ENCODE measurements around the gene STPG2. TPM values are rescaled to one million over a fixed set of nuclear protein-coding genes. Genes with fewer than 3 reads are reported as not detected.

The STPG2 gene
- total RNA-seq, result 2.2 TPM

DNA sequence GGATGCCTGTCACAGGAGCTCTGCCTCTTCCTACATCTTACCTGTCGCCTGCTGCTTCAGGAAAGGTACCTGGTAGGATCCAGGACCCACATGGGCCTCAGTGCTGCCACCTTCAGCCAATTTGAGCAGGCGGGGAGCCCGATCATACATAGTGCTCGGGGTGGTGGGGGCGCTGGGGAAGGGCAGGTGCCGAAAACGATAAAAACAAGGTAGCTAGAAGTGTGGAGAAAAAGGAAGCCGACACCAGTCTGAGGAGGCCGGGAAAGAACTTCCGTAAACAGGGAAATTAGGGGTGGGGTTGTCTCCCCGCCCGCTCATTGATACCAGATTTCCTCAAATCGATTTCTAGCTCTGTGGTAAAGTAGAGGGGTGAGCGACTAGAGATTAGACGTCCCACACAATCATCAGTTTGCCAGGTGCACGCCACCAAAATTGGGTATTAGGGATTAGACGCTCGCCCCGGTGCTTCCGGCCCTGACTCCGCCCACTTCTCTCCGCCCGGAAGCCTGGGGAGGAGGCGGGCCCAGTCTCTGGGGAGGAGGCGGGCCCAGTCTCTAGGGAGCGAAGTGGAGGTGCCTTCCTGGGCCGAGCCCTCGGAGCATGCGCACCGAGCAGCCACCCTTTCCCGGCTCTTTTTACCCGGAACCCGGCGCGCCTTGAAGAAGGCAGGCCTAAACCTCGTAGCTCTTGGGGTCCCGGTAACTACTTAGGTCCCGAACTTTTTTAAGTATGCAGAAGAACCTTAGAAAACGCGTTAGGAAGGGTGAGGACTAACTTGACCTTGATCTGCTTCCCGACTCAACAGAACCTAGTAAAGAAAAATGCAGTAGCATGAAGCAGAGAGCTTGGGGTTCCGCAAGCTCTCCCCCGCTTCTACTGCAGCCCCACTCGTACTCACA lies at the start of gene STPG2:
Gene STPG2, minus strand, starts transcription at position 476 of the 899 bp plus-strand sequence.
- peak; percentile 94 for DNase-seq (ENCODE audit: low spot score)

DNA sequence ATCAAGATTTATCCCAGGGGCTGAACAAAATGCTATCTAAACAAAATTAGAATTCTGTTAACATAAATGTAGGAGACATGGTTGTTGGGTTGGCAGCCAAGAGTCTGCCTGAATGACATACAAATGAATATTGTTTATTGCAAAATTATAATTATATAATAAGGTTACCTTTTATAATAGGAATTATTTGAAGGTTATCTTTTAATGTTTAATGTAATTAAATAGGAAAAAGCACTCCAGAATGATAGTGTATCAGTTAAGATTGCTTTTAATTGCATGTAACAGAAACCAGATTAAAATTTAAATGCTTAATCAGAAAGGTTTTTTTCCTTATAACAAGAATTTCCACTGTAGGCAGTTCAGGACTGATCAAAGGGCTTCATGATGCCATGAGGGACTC lies 42.0 kb upstream of the STPG2 start:
- DNase-seq (ENCODE audit: low spot score), result no peak

DNA sequence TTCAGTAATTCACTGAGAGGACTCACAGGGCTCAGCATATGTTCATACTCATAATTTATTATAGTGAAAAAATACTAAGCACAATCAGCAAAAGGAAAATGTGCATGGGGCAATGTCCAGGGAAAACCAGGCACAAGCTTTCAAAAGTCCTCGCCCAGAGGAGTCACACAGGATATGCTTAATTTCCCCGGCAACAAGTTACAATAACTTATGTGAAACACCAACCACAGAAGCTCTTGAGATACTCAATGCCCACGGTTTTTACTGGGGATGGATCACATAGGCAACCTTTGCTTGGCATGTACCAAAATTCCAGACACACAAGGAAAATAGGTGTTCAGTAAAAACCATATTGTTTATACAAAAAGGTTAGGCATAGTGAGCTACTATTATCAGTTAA lies 38.5 kb upstream of the STPG2 start:
- DNase-seq (ENCODE audit: low spot score), result no peak

DNA sequence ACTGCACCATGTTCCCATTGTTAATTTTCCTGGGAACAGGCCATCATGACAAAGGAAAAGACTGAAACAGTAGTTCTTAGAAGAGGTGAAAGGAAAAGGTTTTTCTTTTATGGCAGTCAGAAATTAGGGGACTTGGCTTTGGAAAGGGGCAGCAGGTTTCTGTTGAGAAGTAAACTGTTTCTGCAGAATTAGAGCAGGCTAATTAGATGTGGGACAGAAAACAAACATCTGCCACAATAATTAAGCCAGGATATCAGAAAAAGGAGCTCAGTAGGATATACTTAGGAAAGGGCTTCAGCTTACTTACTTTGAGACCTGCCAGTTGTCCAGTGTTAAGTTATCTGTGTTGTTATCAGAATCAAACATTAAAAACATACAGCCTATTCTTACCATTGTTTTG lies 36.7 kb upstream of the STPG2 start:
- DNase-seq (ENCODE audit: low spot score), result no peak

DNA sequence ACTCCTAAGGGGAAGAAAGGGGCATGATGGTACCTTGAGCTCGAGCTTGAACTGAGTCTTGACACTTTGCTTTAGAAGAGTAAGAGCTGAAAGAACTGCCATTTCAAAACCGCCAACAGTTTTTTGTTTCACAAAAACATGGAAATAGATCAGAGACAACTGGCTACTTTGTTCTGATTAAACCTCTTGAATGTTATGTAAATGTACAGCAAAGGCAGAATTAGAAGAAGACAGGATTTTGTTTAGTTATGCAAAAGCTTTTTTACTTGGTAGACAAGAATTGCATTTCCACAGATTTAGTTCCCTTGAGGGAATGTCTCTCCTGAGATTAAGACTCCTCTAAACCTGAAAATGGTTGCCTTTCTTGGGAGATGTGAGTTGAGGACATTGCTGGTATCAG lies 33.3 kb upstream of the STPG2 start:
- DNase-seq (ENCODE audit: low spot score), result no peak

DNA sequence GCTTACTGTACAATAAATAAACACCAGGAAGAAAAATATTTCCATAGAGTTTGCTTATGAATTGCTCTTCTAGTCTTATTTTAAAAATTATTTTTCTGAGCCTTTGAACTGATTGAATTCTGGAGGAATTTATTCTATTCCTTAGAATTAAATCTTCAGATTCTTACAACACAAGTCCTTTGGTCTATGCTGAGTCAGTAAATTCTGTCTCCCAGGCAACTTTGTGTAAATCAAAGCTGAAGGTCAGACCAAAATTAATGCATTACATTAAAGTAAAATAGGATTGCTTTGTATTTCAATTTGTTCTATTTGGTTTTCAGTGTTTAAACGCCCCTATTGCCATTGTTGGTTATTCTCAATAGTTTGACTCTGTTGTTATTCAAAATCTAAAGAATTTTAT lies 26.8 kb upstream of the STPG2 start:
- no peak for DNase-seq (ENCODE audit: low spot score)

DNA sequence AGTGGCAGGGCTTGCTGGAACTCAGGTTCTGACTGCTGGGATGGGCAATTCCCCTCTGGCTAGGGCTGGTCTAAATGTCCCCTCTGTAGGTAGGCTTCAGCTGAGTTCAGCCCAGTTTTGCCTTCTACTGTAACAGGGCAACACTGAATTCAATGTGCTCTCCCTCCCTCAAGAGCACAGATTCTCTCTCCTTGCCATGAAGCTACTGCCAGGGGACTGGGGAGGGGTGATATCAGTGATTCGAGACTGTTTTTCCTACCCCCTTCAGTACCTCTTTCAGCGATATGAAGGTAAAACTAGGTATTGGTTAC lies 23.4 kb upstream of the STPG2 start:
- DNase-seq (ENCODE audit: low spot score), result no peak

DNA sequence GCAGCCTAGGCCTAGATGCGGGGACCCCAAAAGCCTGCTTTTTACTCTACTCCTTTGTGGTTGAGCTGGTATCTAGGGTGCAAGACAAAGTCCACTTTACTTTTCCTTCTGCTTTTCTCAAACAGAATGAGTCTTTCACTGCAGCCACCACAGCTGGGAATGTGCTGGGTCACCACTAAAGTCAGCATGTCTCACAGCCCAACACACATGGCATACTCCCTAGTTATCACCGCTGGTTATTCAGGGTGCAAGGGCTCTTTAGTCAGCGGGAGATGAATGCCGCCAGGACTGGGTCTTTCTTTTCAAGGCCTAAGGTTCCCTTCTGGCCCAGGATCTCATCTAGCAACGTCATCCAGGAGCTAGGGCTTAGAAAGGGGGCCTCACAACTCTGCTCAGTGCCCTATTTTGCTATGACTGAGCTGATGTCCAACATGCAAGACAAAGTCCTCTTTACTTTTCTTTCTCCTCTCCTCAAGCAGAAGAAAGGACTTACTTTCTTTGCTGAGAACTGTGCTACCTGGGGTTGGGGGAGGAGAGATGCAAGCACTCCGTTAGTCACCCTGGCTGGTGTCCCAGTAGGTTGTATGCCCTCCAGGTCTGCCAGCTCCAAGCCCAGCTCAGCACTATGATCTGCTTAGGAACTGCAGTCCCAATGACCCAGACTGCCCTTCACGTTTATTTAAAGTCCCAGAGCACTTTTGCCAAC lies 22.9 kb upstream of the STPG2 start:
- DNase-seq (ENCODE audit: low spot score), result peak; percentile 83

DNA sequence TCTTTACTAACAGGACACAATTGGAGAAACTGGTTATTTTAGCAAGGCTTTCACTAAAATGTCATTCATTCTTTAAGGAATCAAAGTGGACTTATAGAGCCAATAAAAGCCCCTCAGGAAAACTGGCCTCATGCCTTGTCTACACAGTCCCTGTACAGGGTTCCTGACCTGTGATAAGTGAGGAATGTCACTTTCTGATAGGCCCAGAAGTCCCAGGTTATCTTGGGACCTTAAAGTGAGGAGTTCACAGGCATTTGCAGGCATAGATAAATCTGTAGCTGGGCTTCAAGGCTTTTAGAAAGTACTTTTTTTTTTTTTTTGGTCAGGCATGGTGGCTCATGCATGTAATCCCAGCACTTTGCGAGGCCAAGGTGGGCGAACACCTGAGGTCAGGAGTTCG lies 19.4 kb upstream of the STPG2 start:
- DNase-seq (ENCODE audit: low spot score), result no peak

DNA sequence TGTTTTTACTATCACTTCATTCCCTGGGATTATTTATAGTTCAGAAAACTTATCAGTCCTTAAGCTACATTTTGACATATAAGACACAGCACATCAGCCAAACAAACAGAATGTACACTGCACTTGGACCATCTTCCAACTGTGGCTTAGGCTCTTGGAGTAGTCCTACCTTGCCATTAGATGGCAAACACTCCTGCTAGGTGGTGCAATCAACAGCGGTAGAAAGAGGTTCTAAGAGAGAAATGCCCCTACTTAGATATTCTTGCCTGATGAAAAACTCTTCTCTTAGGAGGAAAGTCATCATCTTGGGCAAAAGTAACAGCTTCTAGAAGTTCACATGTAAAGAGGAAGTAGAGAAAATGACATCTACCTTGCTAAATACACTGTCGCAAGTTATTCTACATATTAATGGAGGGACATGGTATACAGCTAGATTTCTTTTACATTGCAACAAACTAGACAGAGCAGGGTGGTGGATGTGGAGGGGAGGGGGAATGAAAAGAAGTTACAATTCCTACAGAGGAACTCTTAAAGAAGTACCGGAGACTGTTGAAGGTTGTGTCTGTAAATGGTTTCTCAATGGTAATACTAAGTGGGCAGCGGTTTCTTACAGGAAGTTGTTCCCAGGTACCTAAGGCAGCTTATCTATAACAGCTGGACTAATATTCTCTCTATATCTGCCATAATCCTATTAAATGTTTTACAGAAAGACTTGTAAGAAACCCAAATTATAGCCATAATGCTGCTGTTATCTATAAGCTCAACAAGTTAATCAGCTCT lies 8.1 kb upstream of the STPG2 start:
- no peak for DNase-seq (ENCODE audit: low spot score)

DNA sequence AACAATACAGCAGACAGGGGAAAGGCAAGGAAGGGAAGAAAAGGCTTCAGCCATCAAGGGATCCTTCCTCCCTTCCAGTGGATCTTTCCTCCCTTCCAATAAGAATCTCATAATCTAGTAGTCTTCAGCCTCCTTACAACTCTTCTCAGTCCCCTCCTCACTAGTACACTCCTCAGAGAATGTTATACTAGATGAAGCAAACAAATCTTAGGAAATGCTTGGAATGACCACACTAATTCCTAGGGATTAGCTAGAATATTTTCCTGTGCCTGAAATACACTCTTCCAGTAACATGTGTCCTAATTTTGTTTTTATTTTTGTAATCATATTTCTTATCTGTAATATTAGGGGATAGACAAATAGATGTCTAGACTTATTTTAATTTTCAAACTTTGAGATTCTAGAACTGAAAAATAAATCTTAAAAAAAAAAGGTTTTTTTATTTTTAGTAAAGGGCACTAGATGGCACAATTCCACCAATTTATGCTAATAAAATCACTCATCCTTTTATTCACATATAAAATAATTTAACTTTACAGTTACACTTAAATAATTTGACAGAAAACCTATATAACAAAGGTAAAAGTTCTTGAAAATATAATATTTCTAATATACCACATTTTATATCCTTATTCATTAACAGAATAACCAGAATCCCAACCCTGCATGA lies 7.0 kb upstream of the STPG2 start:
- no peak for DNase-seq (ENCODE audit: low spot score)

DNA sequence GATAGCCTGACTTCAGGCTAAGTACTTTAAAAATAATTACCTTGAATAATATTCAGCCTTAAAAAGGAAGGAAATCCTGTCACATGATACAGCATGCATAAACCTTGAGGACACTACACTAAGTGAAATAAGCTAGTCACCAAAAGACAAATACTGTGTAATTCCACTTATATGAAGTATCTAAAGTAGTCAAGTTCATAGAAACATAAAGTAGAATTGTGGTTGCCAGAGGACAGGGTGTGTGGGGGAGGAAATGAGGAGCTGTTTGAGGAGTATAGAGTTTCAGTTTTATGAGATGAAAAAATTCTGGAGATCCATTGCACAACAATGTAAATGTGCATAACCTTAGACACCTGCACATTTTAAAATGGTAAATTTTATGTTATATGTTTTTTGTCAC lies 5.6 kb upstream of the STPG2 start:
- DNase-seq (ENCODE audit: low spot score), result no peak

DNA sequence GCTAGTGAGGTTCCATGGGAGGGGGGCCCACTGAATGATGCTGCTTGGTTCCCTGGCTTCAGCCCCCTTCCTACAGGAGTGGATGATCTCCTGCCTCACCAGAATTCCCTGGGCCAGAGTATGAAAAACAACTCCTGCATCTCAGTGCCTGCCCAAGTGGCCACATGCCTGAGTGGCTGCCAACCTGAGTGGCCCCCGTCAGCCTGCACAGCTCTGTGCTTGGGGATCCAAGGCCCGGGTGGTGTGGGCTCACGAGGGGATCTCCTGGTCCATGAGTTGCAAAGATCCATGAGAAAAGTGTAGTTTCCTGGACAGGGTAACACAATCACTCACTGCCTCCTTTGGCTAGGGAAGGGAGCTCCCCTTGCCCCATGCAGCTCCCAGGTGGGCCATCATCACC lies 17.1 kb downstream of the STPG2 start:
- no peak for DNase-seq (ENCODE audit: low spot score)

DNA sequence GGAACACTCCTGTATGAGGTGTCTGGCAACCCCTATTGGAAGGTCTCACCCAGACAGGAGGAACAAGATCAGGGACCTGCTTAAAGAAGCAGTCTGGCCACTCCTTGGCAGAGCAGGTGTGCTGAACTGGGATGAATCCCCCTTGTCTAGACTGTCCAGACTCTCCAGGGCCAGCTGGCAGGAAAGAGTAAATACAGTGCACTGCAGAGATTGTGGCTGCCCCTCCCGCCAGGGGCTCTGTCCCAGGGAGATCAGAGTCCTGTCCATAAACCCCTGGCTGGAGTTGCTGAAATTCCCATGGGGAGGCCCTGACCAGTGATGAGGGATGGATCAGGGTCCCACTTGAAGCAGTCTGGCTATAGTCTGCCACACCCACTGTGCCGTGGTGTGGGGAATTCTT lies 17.7 kb downstream of the STPG2 start:
- DNase-seq (ENCODE audit: low spot score), result no peak

DNA sequence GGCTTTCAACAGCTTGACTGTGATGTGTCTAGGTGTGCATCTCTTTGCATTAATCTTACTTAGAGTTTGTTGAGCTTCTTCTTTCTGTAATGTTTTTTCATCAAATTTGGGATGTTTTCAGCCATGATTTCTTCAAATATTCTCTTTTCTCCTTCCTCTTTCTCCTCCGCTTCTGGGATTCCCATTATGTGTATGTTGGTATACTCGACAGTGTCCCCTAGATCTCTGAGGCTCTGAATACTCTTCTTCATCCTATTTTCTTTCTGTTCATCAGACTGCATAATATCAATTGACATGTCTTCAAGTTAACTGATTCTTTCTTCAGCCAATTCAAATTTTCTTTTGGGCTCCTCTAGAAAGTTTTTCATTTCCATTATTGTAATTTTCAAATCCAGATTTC lies 25.9 kb downstream of the STPG2 start:
- DNase-seq (ENCODE audit: low spot score), result no peak

DNA sequence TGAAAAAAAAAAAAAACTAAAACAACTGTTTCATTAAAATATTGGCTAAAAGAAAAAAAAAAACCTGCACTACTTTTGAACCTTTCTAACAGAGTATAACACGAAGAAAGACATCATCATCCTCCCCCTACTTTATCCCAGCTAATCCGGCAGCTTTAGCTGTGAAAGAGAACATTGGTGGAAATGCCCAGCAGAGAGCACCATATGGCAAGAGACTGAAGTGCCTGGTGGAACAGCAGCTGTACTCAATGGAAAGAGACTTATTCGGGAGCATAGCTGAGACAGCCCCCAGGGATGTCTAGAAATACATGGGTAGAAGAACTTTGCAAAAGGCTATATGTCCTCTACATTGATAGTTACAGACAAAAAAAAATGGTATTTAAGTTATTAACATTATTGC lies 30.3 kb downstream of the STPG2 start:
- no peak for DNase-seq (ENCODE audit: low spot score)

DNA sequence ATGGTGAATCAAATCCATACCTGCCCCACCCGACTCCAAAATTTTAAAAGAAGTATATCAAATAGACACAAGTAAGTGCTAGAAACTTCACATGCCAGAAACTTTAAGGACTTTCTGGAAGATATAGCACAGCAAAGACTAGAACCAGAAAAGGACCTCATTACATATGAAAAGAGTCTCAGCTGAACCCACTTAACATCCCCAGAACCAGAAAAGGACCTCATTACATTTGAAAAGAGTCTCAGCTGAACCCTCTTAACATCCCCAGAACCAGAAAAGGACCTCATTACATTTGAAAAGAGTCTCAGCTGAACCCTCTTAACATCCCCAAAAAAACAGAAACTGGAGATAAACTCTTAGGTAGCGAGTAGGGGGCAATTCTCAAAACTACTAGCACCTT lies 32.3 kb downstream of the STPG2 start:
- DNase-seq (ENCODE audit: low spot score), result no peak

DNA sequence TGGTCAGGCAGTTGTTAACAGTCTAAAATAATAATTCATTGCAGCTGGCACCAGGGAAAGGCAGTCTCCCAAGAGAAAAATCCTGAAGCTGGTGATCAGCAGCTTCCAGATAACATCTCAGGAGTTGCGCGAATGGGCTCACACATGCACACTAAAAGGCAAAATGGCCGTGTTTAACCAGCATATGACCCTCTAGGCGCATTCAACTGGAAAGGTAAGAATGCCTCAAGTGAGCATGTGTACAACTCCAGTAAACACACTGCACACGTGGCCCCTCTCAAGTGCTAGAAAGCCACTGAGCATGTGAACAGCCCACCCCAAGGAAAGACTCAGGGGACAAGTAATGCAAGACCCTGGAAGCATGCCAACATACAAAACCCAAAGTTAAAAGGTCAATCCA lies 33.1 kb downstream of the STPG2 start:
- no peak for DNase-seq (ENCODE audit: low spot score)

DNA sequence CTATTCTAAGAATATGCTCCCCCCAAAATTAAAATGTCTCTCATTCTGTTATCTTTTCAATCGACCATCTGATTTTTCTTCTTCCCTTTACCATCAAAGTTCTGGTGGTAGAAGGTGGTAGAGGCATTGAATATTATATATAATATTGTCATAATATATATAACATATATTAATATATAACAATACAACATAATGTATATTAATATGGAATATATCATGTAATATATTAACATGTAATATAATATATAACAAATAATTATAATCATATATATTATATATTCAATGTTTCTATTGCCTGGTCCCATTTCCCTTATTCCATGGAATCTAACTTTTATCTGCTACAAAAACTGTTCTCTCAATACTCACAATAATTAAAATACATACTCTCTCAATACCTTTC lies 40.6 kb downstream of the STPG2 start:
- no peak for DNase-seq (ENCODE audit: low spot score)

DNA sequence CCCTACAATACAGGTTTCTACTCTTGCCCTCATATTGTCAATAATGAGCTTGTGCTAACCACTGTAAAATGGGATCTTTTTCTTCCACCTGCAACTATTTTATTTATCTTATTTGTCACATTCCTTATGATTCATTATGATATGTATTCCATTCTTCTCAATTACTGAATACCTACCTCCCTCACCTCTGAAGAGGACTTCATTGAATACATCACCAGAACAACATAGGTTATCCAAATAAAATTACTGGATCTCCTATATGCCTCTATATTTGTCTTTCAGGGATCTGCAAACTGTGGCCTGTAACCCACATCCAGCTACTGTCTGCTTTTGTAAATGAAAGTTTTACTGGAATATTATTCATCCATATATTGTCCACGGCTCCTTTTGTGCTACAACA lies 41.3 kb downstream of the STPG2 start:
- no peak for DNase-seq (ENCODE audit: low spot score)

DNA sequence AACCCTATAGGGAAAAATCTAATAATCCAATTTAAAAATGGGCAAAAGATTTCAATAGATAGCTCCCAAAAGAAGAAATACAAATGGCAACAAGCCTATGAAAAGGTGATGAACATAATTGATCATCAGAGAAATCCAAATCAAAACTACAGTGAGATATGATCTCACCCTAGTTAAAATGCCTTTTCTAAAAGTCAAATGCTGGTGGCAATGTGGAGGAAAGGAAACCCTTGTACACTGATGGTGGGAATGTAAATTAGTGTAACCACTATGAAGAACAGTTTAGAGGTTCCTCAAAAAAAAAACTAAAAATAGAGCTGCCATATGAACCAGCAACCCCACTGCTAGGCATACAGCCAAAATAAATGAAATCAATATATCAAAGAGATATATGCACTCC lies 44.5 kb downstream of the STPG2 start:
- no peak for DNase-seq (ENCODE audit: low spot score)

DNA sequence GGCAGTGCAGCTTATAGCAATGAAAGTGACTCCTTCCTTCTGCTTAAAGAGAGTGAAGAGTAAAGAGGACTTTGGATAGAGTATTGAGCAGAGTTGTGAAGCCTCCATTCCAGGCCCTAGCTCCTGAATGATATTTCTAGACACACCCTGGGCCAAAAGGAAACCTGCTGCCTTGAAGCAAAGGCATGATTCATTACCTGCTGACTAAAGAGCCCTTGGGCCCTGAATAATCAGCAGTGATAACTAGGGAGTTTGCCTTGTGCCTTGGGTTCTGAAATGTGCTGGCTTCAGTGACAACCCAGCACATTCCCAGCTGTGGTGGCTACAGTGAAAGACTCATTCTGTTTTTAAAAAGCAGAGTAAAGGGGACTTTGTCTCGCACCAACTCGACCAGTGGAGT lies 49.2 kb downstream of the STPG2 start:
- peak; percentile 29 for DNase-seq (ENCODE audit: low spot score)
